GF-D8 (cell line): ENCODE data around the gene RASAL1.

Experiments used
- DNase-seq: peaks from one replicate; lab custom pipeline; 2025; lab: John Stamatoyannopoulos, UW

RASAL1 gene

DNA sequence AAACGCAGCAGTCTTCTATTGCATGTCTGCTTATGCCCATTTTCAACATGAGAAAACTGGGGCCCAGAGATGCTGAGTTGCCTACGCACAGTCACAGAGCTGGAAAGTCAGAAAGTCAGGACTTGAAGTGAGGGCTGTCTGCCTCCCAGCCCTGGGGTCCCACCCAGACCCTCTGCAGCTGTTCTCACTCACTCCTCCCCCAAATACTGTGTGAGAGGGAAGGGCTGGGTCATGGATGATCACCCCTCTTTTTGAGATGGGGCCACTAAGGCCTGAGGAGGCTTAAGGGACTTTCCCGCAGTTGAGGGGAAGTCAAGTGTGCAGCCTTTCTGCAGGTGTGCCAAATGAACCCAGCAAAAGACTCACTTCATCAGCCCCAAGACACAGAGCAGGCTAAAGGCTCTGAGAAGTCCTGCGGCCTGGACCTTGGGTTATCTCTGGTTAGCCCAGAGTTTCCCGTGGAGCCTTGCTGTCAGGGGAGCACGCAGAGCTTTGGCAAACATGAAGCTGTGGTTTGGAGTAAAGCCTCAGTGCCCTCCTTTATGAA, 60.4 kb downstream of the RASAL1 start:
- no peak for DNase-seq

DNA sequence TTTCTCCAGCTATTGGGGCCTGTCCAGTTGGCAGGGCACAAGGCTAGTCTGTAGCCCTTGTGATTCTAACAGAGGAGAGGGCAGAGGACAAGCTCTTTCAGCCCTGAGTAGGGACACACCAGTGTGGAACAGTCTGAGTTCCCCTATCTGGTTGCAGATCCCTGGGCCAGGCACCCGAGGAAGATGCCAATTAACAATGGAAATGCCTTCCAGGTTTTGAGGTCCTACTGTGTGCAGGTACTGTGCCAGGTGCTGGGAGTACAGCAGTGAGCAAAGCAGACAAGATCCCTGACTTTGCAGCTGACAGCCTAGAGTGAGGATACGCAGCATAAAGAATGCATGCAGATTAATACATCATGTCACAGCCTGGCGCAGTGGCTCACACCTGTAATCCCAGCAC, 62.0 kb downstream of the RASAL1 start:
- DNase-seq, result no peak

DNA sequence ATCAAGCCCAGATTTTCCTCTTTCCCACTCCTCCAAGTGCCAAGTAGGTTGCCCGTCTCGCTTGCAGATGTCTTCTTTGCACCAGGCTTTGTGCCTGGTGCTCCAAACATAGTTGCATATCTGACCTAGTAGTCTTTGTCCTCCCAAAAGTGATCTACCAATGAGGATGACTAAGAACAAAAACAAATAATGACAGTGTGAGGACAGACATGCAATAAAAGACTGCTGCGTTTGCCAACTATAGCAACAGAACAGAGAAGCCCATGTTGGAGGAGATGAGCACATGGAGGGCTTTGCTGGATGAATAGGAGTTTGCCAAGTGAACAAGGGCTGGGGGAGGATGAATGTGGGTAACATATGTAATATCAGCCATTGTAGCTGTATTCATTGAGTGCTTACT, 63.4 kb downstream of the RASAL1 start:
- no peak for DNase-seq

DNA sequence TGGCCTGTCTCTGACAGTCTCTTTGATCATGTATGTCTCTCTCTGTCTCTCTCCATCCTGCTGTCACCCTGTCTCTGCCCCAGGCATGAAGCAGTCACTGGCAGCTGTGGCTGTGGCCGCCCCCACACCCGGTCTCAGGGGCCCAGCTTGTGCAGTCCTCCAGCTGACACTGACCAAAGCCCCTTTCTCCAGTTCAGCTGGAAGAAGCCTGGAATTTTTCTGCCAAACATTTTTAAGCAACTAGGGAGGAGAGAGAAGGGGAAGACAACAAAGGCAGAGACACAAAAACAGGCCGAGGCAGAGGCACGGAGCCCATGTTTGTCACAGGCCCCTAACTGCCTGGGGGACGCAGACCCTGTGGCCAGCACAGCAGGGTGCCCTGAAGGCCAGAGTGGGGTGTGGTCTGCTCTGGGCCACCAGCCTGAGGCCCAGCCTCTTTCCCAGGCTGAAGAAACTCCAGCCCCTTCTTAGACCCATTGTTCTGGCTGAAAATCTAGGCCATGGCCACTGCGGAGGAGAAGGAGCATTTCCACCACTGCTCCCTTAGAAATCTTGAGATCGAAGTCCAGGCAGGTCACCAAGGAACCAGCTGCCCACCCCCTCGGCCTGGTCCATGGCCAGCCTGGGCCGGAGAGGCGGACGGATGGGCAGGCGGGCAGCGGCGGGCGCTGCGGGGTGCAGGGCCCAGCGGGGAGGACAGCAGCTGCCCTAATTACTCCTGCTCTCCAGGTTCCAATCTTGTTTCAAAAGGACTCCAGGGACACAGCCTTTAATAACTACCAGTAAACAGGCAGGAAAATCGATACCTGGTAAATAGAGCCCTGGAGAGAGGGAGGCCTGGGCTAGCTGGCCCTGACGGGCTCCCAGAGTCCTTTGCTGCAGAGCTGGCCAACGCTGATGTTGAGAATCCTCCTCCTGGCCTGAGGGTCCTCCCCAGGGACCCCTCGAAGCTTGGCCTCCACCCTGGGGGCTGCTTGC, 64.1 kb downstream of the RASAL1 start:
- no peak for DNase-seq

DNA sequence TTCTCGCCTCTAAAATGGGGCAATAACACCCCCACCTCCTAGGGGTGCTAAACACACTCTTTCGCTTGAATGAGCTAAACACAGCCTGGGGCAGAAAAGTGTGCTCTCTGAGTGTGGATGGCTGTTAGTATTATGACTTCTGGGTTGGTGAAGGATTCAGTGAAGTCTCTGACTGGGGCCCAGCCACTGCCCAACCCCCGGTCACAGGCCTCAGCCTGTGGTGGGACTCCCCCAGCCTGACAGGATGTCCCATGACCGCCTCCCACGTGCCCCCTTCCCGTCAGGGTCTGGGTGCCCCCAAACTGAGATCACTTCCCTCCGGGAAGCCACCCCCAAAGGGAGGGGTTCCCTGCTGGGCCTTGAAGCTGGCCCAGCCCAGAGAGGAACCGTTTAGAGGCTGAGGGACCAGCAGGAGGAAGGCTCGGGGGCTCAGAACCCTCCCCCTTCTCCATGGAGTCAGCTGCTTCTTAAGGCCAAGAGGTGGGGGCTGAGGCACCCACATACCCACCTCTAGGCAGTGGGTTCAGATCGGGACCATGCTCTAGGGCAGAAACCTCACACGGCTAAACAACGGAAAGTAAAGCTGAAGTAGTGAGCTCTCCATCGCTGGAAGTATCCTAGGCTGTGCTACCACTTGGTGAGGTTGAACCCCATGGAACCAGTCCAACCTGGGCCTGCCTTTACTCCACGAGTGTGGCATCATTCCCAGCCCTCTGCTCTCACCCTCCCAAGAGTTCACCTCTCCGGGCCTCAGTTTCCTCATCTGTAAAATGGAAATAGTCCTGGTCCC, 65.2 kb downstream of the RASAL1 start:
- DNase-seq, result no peak

DNA sequence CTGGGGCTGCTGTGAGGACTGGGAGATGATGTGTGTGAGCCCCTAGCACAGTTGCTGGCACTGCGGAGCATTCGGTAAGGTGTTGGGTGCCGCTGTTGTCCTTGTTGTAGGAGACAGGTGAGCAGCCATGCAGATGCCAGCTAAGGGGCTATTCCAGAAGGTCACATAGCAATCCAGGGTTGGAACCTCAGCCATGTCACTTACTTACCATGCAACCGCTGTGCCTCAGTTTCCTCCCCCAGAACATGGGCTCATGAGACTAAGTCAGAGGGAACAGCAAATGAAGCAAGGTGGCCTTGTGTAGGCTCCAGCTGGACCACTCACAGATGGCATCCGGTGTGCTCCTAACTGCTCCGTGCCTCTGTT, 65.8 kb downstream of the RASAL1 start:
- no peak for DNase-seq

DNA sequence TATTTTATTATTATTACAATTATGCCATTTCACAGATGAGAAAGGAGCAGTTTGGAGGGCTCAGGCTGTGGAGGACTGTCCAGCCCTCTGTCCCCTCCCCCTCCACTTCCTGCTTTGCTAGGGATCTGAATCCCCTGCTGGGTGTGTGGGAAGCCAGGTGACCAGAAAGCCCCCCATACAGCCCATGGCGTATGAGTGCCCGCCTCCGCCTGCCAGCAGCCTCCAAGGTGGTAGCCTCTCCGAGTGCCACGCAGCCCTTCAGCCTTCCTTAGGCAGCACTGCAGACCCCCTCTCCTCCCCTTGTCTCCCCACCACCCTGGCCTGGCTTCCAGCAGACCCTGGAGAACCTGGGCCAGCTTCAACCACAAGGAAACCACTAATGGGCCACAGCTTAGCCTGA, 66.4 kb downstream of the RASAL1 start:
- no peak for DNase-seq

DNA sequence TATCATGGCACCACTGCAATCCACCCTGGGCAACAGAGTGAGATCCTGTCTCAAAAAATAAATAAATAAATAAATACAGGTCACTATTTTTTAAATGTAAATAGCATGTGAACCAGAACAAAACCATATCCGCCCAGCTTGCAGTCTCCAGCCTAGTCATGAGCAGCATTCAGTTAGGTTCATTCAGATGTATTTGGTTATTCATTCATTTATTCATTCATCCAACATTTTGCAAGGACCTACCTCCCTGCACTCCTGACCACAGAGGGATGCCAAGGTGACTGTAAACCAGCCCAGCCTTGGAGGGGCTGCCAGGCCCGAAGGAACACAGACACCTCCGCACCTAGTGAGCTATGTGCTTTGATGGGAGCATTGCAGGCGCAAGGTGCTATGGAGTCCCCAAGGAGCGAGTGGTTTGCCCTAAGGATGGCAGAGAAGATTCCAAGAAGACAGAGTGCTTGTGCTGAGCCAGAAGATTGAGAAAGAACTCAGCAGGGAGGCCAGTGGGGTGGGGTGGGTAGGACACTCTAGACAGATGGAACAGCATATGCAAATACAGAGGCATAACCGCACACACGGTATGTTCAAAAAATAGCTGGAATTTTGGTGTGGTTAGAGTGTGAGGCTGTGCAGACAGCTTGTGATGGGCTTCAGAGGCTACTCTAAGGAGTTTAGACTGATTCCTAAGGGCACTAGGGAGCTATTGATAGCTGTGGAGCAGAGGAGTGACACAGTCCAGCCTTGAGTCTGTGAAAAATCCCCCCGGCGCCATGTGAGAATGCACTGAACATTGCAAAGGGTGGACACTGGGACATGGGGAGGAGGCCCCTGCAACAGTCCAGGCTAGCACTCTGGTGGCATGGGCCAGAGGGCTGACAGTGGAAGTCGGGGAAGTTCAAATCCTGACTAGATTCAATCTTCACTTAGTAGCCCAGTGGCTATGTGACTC, 67.3 kb downstream of the RASAL1 start:
- DNase-seq, result no peak

DNA sequence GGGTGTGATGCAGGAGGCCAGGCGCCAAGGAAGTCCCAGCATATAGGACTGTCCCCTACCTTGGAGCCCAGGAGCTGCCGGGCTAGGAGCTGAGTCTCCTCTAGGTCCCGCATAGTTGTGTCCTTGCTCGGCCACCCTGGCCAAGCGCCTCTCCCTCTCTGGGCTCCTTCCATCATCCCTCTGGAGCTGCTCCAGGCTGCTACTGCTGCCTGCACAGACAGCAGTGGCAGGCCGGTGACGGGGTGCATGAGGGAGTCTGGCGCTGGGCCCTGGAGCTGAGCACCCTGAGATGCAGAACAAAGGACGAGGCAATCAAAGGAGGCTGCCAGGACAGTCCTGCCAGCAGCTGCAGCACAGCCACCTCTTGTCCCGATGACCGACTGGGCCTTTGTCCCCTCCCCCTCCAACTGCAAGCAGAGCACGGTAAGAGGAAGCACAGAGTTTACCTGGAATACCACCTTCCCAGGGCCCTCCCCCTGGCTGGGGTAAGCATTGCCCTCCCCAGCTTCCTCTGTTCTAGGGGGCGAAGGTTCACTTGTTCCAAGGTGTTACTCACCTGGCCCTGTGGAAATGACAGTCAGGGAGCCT, 68.7 kb downstream of the RASAL1 start:
- DNase-seq, result no peak

DNA sequence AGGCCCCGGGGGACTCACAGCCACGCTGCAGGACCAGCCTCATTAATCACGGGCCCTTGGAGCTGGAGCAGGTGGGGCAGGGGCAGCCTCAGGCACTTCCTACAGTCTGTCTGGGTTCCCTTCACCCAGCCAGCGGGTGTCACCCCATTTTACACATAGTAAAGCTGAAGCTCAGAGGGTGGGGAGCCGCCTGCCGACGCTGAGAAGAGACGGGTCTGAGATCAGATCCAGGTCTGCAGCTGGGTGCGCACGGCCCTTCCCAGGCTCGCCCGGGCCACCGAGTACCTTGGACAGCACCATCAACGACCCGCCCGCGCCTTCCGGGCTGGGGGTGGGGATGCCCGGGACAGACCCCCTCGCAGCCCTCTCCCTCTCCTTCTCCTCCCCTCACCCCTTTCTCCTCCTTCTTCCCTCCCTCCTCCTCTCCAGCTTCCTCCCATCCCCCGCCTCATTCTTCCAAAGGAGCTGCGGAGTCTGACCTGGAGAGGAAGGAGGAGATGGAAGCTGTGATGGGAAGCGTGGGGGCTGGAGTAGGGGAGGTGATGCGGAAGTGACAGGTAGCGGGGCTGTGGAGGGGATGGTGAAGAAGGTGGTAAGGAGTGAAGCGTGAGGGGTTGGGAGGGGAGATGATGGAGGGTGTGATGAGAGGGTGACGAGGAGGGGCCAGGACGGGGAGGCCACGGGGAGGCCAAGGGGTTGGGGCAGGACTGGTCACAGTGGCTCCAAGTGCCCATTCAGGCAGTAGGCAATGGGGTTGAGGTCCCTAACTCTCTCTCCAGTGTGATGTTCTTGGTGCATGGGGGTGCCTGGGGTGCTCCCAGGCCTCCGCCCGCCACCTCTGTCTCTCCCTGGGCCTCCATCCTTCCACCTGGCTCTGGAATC, 70.2 kb downstream of the RASAL1 start:
- DNase-seq, result no peak

DNA sequence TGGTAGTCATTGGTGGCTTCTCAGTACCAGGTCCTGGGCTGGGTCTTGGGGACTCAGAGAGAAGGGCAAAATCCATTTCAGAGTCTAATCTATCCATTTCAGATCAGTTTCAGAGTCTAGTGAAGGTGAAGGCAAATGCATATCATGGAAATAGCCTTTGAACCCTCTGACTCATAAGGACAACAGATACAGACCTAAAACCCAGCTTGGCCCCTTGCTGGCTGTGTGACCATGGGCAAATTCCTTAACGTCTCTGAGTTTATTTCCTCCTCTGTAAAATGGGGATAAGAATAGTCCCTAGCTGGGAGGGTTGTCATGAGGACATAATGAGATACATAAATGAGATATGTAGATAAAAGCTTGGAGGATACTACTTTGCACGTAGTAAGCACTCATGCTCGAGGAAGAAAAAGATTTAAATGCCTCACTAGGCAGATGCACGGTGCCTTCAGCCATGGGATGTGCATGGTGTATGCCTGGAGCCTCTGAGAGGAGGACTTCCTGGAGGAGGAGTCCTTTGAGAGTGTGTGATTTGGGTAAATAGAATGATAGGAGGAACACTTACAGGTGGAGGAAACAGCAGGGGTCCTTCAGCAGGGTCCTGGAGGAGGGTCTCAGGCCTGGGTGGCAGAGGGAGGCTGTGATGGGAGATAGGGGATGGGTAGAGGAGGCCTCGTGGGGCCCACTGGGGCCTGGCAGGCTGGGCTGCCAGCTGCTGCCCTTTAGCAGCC, 71.0 kb downstream of the RASAL1 start:
- DNase-seq, result no peak

DNA sequence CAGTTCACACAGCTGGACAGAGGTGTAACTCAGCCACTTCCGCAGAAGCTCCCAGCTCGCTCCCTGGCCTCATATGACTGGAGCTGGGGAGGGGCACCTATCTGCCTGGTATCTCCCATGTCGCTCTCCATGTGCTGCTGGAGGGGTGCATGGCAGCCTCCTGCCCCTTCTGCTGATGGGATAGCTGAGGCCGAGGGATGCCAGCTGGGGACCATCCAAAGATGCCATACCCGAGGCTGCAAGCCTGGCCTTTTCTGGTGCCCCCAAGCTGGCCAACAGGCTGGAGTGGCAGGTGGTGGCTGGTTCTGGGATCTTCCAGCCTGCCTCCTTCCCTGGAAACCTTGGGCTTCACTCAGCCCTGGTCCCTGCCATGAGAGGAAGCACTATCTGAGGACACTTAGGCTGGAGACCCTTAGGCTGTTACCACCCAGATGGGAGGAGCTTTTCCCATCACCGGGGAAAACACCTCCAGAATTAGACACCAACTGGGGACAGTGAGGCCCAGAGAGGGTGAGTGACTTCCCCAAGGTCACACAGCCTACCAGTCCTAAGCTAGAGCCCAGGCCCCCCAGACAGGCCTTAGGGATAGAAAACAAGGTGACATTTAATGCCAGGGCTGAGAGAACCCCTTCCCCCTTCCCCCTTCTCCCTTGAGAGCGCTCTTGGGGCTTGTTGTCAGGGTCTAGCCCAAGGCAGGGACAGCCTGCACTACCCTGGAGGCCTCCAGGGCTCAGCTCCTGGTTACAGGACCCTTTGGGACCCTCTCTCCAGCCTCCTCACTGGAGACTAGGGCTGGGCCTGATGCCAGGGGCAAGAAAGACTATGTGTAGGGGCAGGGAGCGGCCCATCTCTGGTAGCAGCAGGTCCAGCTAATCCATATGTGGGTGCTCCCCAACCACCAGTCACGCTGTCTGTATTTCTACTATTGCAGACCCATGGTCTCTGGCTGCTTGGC, 71.9 kb downstream of the RASAL1 start:
- DNase-seq, result no peak

DNA sequence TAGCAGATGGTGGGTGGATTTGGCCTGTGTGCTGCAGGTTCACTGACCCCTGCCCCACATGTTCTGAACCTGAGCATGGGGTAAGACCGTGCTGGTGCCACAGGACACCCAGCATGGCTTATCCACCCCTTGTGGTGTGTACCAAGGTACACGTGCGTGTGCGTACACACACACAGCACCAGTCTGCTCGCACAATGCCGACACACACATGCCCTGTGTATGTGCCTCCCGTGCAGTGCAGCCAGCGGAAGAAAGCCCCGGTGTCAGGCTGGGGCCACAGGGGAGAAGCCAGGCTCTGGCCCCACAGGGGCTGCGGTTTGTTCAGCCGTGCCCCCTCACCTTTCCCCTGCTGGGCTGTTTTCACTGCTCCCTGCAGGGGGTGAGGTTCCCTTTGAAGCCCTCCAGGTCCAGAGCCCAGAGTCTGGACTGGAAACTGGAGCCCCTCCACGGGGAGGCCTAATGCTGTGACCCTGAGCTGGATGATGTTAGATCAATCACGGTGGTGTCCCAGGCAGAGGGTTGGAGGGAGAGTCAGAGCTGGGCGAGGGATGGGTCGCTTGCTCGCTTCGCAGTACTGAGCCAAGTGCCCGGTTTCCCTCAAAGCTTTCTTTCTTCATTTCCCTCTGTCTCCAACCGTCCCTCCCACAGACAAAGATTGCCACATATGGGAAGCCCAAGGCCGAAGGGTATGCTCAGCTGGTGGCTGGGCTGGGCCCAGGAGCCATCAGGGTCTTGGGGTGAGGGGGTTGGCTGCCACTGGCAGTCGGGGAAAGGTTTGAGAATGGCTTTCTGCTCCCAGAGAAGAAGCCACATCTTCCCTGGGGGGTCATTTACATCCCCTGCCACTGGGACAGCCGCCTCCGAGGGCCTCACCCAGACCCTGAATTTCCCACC, 72.8 kb downstream of the RASAL1 start:
- no peak for DNase-seq

DNA sequence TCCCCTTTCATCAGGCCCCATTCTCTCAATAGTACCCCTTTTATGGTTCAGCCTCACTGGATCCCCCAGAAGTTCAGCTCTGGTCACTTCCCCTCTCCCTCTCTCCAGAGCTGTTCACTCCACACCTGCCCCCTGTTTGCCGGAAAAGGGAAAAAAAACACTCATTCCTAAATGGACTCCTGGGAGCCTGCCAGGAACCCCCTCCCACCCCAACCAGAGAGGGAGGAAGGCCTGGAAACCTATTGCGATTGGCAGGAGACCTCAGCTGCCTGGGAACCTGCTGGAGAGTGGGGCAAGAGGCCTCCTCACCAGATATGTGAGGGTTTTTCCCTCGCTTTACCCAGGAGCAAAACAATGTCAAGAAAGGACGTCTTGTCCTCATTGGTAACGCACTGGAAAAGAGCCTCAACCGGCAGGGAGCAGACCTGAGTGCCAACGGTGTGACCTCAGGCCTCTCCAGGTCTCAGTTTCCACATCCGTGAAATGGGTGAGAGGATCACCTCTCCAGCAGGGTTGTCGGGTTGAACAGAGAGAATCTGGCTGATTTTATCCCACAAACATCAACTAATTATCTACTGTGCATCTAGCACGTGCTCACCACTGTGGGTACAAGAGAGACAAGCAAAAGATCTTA, 74.4 kb downstream of the RASAL1 start:
- no peak for DNase-seq

DNA sequence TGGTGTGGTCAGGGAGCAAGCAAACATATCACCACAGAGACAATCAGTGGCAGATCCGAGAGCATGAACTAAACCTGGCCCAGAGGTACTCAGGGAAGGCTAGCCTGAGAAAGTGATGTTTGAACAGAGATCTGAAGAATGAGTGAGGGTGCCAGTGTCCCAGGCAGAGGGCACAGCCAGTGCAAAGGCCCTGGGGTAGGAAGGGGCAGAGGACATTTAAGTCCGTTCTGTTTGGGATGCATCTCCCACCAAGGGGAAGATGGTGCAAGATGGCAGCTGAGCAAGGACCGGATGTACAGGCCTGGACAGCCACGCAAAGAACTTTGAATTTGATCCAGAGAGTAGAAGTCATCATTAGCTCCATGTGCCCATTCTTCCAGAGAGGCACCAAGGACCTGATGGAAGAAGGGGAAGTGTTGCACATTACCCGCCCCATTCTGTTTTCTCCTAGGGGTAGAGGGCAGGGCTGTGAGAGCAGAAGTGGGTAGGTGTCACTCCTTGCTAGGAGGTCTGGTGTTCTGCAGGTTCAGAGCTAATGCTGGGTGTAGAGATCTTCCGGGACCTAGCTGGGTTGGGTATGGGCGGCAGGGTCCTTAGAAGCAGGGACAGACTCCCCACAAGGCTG, 75.1 kb downstream of the RASAL1 start:
- DNase-seq, result no peak

DNA sequence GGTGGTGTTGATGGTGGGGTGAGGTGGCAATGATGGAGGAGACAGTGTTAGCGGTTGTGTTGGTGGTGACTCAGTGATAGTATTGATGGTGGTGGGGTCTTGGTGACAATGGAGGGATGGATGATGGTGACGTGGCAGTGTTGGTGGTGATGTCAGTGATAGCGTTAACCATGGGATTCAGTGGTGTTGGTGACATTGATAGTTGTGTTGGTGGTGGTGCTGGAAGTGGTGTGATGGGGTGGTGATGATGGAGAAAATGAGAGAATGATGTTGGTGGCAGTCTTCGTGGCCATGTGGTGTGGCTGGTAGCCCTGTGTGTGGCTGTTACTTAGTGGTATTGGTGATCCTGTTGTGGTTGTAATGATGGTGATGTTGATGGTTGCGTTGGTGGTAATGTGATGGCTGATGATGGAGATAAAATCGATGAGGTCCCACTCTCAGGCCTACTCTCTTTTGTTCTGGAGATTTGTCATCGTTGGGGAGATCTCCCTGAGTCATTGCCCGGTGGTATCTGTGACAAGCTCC, 76.4 kb downstream of the RASAL1 start:
- no peak for DNase-seq
